Measurements from ENCODE around the gene S100A14. TPM values are rescaled to one million over a fixed set of nuclear protein-coding genes. Genes with fewer than 3 reads are reported as not detected.

The S100A14 gene
- total and polyA plus RNA-seq, 2 of the 13 experiments (the other 11 are each of a cell fraction or from before 2014, with no cell fraction given) = 1.4 to 7.7 TPM

DNA sequence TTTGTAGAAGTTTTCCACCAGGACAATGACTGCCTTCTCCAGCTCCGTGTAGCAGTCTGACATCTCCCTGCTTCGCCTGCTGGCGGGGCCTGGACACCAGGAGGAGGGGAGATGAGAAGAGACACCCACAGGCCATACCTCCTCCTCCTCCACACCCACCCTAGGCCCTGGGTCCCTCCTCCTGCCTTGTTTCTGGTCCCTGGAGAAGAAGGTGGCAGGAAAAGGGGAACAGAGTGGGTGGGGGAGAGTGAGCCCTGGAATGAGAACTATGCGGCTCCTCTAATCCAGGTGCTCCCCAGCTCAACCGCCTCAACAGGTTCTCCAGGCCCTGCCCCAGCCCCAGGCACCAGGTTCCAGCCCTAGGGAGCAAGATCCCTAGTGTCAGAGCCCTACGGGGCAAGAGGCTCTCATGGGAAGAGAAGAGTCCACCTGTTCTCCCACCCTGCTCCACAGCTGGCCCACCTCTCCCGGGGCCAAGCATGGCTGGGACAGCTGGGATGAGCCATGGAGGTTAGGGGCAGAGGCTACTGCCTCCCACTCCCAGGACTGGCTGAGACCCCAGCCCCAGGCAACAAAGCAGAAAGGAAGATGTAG is 7.9 kb downstream of the S100A14 start (continued):
- TF ChIP-seq KDM6A (CRISPR knock-in tag; IDR thresholded peaks at IDR 0.05; ENCODE audit: low read depth) = no peak
- TF ChIP-seq SIN3A (IDR thresholded peaks at IDR 0.05; ENCODE audit: borderline replicate concordance, low read depth, low read length) = no peak
- no peak; the same call in none of the 2 replicates for TF ChIP-seq ZFX (CRISPR knock-in tag; IDR thresholded peaks at IDR 0.05; ENCODE audit: low read depth)
- no peak for TF ChIP-seq SMARCC2 (IDR thresholded peaks at IDR 0.05)
- TF ChIP-seq, protein P1, sequence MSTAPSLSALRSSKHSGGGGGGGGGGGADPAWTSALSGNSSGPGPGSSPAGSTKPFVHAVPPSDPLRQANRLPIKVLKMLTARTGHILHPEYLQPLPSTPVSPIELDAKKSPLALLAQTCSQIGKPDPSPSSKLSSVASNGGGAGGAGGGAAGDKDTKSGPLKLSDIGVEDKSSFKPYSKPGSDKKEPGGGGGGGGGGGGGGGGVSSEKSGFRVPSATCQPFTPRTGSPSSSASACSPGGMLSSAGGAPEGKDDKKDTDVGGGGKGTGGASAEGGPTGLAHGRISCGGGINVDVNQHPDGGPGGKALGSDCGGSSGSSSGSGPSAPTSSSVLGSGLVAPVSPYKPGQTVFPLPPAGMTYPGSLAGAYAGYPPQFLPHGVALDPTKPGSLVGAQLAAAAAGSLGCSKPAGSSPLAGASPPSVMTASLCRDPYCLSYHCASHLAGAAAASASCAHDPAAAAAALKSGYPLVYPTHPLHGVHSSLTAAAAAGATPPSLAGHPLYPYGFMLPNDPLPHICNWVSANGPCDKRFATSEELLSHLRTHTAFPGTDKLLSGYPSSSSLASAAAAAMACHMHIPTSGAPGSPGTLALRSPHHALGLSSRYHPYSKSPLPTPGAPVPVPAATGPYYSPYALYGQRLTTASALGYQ (CRISPR knock-in tag; IDR thresholded peaks at IDR 0.05) = no peak
- TF ChIP-seq, protein P2, sequence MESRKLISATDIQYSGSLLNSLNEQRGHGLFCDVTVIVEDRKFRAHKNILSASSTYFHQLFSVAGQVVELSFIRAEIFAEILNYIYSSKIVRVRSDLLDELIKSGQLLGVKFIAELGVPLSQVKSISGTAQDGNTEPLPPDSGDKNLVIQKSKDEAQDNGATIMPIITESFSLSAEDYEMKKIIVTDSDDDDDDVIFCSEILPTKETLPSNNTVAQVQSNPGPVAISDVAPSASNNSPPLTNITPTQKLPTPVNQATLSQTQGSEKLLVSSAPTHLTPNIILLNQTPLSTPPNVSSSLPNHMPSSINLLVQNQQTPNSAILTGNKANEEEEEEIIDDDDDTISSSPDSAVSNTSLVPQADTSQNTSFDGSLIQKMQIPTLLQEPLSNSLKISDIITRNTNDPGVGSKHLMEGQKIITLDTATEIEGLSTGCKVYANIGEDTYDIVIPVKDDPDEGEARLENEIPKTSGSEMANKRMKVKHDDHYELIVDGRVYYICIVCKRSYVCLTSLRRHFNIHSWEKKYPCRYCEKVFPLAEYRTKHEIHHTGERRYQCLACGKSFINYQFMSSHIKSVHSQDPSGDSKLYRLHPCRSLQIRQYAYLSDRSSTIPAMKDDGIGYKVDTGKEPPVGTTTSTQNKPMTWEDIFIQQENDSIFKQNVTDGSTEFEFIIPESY (CRISPR knock-in tag; IDR thresholded peaks at IDR 0.05) = peak; percentile 55; the same call in 1 of the 2 replicates
- TF ChIP-seq HNRNPL (IDR thresholded peaks at IDR 0.05; ENCODE audit: low read depth, low read length) = no peak
- TF ChIP-seq, protein P3, sequence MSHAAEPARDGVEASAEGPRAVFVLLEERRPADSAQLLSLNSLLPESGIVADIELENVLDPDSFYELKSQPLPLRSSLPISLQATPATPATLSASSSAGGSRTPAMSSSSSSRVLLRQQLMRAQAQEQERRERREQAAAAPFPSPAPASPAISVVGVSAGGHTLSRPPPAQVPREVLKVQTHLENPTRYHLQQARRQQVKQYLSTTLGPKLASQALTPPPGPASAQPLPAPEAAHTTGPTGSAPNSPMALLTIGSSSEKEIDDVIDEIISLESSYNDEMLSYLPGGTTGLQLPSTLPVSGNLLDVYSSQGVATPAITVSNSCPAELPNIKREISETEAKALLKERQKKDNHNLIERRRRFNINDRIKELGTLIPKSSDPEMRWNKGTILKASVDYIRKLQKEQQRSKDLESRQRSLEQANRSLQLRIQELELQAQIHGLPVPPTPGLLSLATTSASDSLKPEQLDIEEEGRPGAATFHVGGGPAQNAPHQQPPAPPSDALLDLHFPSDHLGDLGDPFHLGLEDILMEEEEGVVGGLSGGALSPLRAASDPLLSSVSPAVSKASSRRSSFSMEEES (CRISPR knock-in tag; IDR thresholded peaks at IDR 0.05) = no peak
- TF ChIP-seq HOXA5 (CRISPR knock-in tag; IDR thresholded peaks at IDR 0.05) = no peak
- TF ChIP-seq ZNF124 (CRISPR knock-in tag; IDR thresholded peaks at IDR 0.05) = no peak
- TF ChIP-seq, protein P4, sequence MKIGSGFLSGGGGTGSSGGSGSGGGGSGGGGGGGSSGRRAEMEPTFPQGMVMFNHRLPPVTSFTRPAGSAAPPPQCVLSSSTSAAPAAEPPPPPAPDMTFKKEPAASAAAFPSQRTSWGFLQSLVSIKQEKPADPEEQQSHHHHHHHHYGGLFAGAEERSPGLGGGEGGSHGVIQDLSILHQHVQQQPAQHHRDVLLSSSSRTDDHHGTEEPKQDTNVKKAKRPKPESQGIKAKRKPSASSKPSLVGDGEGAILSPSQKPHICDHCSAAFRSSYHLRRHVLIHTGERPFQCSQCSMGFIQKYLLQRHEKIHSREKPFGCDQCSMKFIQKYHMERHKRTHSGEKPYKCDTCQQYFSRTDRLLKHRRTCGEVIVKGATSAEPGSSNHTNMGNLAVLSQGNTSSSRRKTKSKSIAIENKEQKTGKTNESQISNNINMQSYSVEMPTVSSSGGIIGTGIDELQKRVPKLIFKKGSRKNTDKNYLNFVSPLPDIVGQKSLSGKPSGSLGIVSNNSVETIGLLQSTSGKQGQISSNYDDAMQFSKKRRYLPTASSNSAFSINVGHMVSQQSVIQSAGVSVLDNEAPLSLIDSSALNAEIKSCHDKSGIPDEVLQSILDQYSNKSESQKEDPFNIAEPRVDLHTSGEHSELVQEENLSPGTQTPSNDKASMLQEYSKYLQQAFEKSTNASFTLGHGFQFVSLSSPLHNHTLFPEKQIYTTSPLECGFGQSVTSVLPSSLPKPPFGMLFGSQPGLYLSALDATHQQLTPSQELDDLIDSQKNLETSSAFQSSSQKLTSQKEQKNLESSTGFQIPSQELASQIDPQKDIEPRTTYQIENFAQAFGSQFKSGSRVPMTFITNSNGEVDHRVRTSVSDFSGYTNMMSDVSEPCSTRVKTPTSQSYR (CRISPR knock-in tag; IDR thresholded peaks at IDR 0.05; ENCODE audit: borderline replicate concordance) = no peak
- peak; percentile 85 for TF ChIP-seq ZNF263 (CRISPR knock-in tag; IDR thresholded peaks at IDR 0.05)
- TF ChIP-seq, protein P5, sequence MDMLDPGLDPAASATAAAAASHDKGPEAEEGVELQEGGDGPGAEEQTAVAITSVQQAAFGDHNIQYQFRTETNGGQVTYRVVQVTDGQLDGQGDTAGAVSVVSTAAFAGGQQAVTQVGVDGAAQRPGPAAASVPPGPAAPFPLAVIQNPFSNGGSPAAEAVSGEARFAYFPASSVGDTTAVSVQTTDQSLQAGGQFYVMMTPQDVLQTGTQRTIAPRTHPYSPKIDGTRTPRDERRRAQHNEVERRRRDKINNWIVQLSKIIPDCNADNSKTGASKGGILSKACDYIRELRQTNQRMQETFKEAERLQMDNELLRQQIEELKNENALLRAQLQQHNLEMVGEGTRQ (IDR thresholded peaks at IDR 0.05; ENCODE audit: low read depth, low read length) = no peak
- TF ChIP-seq, protein P5 (CRISPR knock-in tag; IDR thresholded peaks at IDR 0.05; ENCODE audit: borderline replicate concordance) = no peak
- TF ChIP-seq ZBTB7A (CRISPR knock-in tag; IDR thresholded peaks at IDR 0.05) = no peak
- TF ChIP-seq, protein P6, sequence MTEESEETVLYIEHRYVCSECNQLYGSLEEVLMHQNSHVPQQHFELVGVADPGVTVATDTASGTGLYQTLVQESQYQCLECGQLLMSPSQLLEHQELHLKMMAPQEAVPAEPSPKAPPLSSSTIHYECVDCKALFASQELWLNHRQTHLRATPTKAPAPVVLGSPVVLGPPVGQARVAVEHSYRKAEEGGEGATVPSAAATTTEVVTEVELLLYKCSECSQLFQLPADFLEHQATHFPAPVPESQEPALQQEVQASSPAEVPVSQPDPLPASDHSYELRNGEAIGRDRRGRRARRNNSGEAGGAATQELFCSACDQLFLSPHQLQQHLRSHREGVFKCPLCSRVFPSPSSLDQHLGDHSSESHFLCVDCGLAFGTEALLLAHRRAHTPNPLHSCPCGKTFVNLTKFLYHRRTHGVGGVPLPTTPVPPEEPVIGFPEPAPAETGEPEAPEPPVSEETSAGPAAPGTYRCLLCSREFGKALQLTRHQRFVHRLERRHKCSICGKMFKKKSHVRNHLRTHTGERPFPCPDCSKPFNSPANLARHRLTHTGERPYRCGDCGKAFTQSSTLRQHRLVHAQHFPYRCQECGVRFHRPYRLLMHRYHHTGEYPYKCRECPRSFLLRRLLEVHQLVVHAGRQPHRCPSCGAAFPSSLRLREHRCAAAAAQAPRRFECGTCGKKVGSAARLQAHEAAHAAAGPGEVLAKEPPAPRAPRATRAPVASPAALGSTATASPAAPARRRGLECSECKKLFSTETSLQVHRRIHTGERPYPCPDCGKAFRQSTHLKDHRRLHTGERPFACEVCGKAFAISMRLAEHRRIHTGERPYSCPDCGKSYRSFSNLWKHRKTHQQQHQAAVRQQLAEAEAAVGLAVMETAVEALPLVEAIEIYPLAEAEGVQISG (CRISPR knock-in tag; IDR thresholded peaks at IDR 0.05) = no peak

Data from HepG2 (cell line).